NCI-H1930 (cell line): ENCODE data around the gene OR52L1.
A peak's percentile ranks its signal among the peaks of the same experiment; 100 is the strongest.

Experiments
- DNase-seq, 2 experiments: peaks; one replicate each; lab custom pipeline; 2025; lab: John Stamatoyannopoulos, UW

Gene OR52L1

GRCh38 chr11:5940748-5941147, 46.0 kb downstream of the OR52L1 start:
- no peak for DNase-seq

GRCh38 chr11:5938603-5938965, 48.2 kb downstream of the OR52L1 start:
- DNase-seq = no peak

- peak; percentile 26 to 47 for DNase-seq
Measured at GRCh38 chr11:5937868-5938602, 48.8 kb downstream of the OR52L1 start.
